Measurements from ENCODE around the gene RBPJ. TPM values are rescaled to one million over a fixed set of nuclear protein-coding genes. Genes with fewer than 3 reads are reported as not detected.

RBPJ gene
- total and polyA plus RNA-seq, 12 donors = 10.1 to 59.1 (median 38.1) TPM

DNA sequence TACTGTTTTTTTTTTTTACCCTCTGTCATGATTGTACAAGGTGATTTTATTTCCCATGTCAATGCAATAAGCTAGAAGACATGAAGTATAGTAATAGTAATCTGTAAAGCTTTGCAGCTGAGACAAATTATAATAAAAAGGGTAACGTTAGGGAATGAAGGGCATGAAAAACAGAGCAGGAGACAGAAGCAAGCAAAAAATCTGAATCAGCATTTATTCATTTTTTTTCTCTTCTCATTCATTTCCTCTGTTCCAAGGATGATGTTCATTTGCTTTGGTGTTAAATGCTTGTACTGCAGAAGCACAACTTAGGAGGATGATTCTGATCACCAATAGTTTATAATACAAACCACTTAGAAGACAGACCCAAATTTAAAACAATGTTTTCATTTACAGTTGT lies 105.1 kb downstream of the RBPJ start:
- intact Hi-C loops (cut with DNase I) = no loop called here
- 90 to 96% methylated on average over 1 of the region's 1 CpG for WGBS, 2 donors
- no peak for DNase-seq
- Histone ChIP-seq H3K36me3 (peaks cover 0 to 100% (median 37%) of the 10 kb centered on the region in 9 donors), H3K9me3 (peaks cover 0 to 7% (median 0%) of the 10 kb centered on the region in 11 donors), H3K4me3 (no peak overlapping the region), H3K4me1 (peaks cover 0 to 8% (median 3%) of the 10 kb centered on the region in 9 donors), H3K27me3 (no peaks in the 10 kb centered on the region), H3K27ac (no peak overlapping the region)
- TF ChIP-seq, protein P1, sequence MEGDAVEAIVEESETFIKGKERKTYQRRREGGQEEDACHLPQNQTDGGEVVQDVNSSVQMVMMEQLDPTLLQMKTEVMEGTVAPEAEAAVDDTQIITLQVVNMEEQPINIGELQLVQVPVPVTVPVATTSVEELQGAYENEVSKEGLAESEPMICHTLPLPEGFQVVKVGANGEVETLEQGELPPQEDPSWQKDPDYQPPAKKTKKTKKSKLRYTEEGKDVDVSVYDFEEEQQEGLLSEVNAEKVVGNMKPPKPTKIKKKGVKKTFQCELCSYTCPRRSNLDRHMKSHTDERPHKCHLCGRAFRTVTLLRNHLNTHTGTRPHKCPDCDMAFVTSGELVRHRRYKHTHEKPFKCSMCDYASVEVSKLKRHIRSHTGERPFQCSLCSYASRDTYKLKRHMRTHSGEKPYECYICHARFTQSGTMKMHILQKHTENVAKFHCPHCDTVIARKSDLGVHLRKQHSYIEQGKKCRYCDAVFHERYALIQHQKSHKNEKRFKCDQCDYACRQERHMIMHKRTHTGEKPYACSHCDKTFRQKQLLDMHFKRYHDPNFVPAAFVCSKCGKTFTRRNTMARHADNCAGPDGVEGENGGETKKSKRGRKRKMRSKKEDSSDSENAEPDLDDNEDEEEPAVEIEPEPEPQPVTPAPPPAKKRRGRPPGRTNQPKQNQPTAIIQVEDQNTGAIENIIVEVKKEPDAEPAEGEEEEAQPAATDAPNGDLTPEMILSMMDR (IDR thresholded peaks at IDR 0.05) = no peak
- no peak for ATAC-seq

DNA sequence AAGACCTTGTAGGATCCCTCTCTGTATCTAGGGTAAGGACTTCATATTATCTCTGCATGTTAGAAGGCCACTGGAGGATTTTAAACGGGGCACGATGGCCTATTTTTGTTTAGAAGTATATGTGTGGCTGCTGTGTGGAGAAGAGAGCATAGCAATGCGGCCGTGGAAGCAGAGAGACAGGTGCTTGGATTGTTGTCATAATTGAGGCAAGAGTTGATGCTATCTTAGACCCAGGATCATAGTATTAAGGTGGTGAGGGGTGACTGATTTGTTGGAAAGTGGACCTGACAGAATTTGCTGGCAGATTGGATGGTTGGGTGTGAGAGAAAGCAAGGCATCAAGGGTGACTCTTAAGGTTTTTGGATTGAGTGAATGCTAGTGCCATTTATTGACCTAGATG lies 106.1 kb downstream of the RBPJ start:
- Histone ChIP-seq H3K9me3 (peaks cover 0 to 7% (median 0%) of the 10 kb centered on the region in 11 donors), H3K27me3 (no peaks in the 10 kb centered on the region), H3K36me3 (peaks cover 0 to 100% (median 41%) of the 10 kb centered on the region in 9 donors), H3K4me1 (no peaks in the 10 kb centered on the region), H3K4me3 (no peak overlapping the region), H3K27ac (no peak overlapping the region)
- no peak for DNase-seq
- WGBS, 2 donors = 91 to 95% methylated on average over 4 of the region's 4 CpGs
- no peak for ATAC-seq
- intact Hi-C loops (cut with DNase I) = no loop called here
- TF ChIP-seq, protein P1 (IDR thresholded peaks at IDR 0.05) = no peak

DNA sequence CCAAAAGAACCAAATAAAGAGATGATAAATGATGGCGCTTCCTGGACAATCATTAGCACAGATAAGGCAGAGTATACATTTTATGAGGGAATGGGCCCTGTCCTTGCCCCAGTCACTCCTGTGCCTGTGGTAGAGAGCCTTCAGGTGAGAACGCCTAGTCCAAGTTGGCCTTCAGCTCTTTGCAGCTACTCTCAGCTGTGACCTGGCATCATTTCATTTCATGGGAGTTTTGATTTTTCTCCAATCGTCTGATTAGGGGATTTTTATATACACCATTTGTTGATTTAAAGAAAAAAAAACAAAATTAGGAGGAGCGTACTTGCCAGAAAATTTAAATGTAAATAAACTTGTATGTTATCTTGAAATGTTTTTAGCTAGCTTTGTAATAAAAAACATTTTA lies 109.1 kb downstream of the RBPJ start:
- DNase-seq = no peak
- no peak for ATAC-seq
- WGBS, 2 donors = 88 to 90% methylated on average over 4 of the region's 4 CpGs
- intact Hi-C loops (cut with DNase I) = no loop called here
- Histone ChIP-seq H3K9me3 (no peaks in the 10 kb centered on the region), H3K27ac (no peak overlapping the region), H3K4me1 (peaks cover 0 to 12% (median 8%) of the 10 kb centered on the region in 9 donors), H3K27me3 (no peaks in the 10 kb centered on the region), H3K36me3 (peaks cover 0 to 98% (median 33%) of the 10 kb centered on the region in 9 donors), H3K4me3 (no peak overlapping the region)
- TF ChIP-seq, protein P1 (IDR thresholded peaks at IDR 0.05) = no peak

DNA sequence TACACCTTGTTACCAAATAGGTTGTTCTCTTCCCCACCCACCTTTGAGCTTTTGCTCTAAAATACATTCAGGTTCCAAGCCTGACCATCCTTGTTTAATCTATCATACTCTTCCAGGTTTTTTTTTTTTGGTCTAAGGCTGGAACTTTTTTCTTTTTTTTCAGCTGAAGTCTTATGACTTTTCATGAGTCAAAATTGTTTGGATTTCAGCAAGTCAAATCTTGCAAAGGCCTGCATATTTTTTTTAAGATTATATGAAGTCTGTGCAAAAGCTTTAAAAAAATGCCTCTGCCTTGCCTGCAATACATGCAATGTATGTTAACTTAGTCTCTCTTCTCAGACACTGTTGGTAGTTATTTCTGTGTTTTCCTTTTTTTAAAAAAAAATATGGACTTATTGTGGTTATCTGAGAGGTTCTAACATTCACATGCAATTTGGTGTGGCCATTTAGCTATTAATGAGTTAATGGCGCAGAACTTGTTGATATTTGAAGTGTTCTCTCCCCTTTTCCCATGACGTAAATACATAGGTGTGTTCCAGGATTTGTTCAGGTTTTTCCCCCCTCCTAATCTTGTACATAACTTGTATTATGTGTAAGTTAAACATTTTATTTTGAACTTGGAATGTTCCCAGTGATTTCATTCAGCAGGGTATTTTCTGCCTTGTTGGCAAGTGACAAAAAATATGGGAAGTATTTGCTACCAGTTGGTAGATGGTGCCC lies 110.8 kb downstream of the RBPJ start:
- peaks cover 0 to 12% (median 8%) of the 10 kb centered on the region in 9 donors for H3K4me1 ChIP-seq
- intact Hi-C loops (cut with DNase I) = no loop called here
- WGBS, 2 donors = 66 to 95% methylated on average over 2 of the region's 2 CpGs
- H3K4me3 ChIP-seq = no peak overlapping the region
- no peaks in the 10 kb centered on the region for H3K9me3 ChIP-seq
- peaks cover 0 to 98% (median 26%) of the 10 kb centered on the region in 9 donors for H3K36me3 ChIP-seq
- TF ChIP-seq, protein P1 (IDR thresholded peaks at IDR 0.05) = no peak
- ATAC-seq = no peak
- H3K27ac ChIP-seq = no peak overlapping the region
- no peaks in the 10 kb centered on the region for H3K27me3 ChIP-seq
- DNase-seq = no peak
